SK-N-SH treated with all-trans-retinoic acid at 6 μM for 48 hours (cell line): ENCODE results near the gene GJC2.
"Not testable (repeated sequence)": the region's sequence is repeated elsewhere in the genome, so short reads cannot be mapped to it uniquely, and the experiment has no call there.

Source experiments
- ATAC-seq: fragments of 200-7000 bp; cut with Tn5 transposase; 3 replicates; pipeline ENCODE4 v1.9.1; 2020; ENCODE audit warnings: mild to moderate bottlenecking, moderate library complexity
- ARNTL ChIP-seq: fragments of 450-650 bp; formaldehyde crosslinking; IDR thresholded peaks from 2 replicates; pipeline ENCODE4 v1.5.0; 2020; ENCODE audit warnings: low read depth, mild to moderate bottlenecking, moderate library complexity, borderline replicate concordance
- ESRRG ChIP-seq: fragments of 250-450 bp; sonication (Bioruptor Pico); IDR thresholded peaks from 2 replicates; pipeline ENCODE4 v1.6.1; 2021; ENCODE audit warnings: mild to moderate bottlenecking
- GLIS3 ChIP-seq: fragments of 250-450 bp; sonication (Bioruptor Pico); IDR thresholded peaks from 2 replicates; pipeline ENCODE4 v1.5.0; 2020; ENCODE audit warnings: mild to moderate bottlenecking, moderate library complexity
- PPARA ChIP-seq: fragments of 250-450 bp; sonication (Bioruptor Pico); IDR thresholded peaks from 2 replicates; pipeline ENCODE4 v1.5.0; 2020; ENCODE audit warnings: mild to moderate bottlenecking, borderline replicate concordance
- SNAI2 ChIP-seq: fragments of 250-450 bp; sonication (Bioruptor Pico); IDR thresholded peaks from 2 replicates; pipeline ENCODE4 v1.5.0; 2020; ENCODE audit warnings: mild to moderate bottlenecking, moderate library complexity
- TCF4 ChIP-seq: fragments of 250-450 bp; sonication (Bioruptor Pico); IDR thresholded peaks from 2 replicates; pipeline ENCODE4 v1.8.0; 2021; ENCODE audit warnings: mild to moderate bottlenecking, moderate library complexity, borderline replicate concordance
- TOX ChIP-seq: fragments of 250-450 bp; sonication (Bioruptor Pico); IDR thresholded peaks from 2 replicates; pipeline ENCODE4 v1.8.0; 2021; ENCODE audit warnings: mild to moderate bottlenecking, moderate library complexity, borderline replicate concordance
- ZC3H10 ChIP-seq: fragments of 250-450 bp; sonication (Bioruptor Pico); IDR thresholded peaks from 2 replicates; pipeline ENCODE4 v1.5.1; 2021; ENCODE audit warnings: mild to moderate bottlenecking, moderate library complexity
- ZFP30 ChIP-seq: fragments of 450-650 bp; formaldehyde crosslinking; IDR thresholded peaks from 2 replicates; pipeline ENCODE4 v1.5.0; 2022; ENCODE audit warnings: mild to moderate bottlenecking, moderate library complexity
- ZNF70 ChIP-seq: fragments of 450-650 bp; formaldehyde crosslinking; IDR thresholded peaks from 2 replicates; pipeline ENCODE4 v1.5.0; 2020; ENCODE audit warnings: mild to moderate bottlenecking, moderate library complexity
- ZNF8 ChIP-seq: fragments of 450-650 bp; formaldehyde crosslinking; IDR thresholded peaks from 2 replicates; pipeline ENCODE4 v1.5.0; 2020; ENCODE audit warnings: mild to moderate bottlenecking, moderate library complexity
- TF ChIP-seq, protein P1 (sequence below): fragments of 250-450 bp; sonication (Bioruptor Pico); IDR thresholded peaks from 2 replicates; pipeline ENCODE4 v1.5.1; 2021; ENCODE audit warnings: mild to moderate bottlenecking, moderate library complexity
- TF ChIP-seq, protein P2 (sequence below): fragments of 250-450 bp; sonication (Bioruptor Pico); IDR thresholded peaks from 2 replicates; pipeline ENCODE4 v1.8.0; 2021; ENCODE audit warnings: low read depth, mild to moderate bottlenecking, moderate library complexity, borderline replicate concordance
- TF ChIP-seq, protein P3 (sequence below): fragments of 250-450 bp; sonication (Bioruptor Pico); IDR thresholded peaks from 2 replicates; pipeline ENCODE4 v1.5.0; 2020; ENCODE audit warnings: mild to moderate bottlenecking, moderate library complexity
- TF ChIP-seq, protein P4 (sequence below): fragments of 250-450 bp; sonication (Bioruptor Pico); IDR thresholded peaks from 2 replicates; pipeline ENCODE4 v1.8.0; 2020; ENCODE audit warnings: mild to moderate bottlenecking, moderate library complexity, borderline replicate concordance

The GJC2 gene

DNA sequence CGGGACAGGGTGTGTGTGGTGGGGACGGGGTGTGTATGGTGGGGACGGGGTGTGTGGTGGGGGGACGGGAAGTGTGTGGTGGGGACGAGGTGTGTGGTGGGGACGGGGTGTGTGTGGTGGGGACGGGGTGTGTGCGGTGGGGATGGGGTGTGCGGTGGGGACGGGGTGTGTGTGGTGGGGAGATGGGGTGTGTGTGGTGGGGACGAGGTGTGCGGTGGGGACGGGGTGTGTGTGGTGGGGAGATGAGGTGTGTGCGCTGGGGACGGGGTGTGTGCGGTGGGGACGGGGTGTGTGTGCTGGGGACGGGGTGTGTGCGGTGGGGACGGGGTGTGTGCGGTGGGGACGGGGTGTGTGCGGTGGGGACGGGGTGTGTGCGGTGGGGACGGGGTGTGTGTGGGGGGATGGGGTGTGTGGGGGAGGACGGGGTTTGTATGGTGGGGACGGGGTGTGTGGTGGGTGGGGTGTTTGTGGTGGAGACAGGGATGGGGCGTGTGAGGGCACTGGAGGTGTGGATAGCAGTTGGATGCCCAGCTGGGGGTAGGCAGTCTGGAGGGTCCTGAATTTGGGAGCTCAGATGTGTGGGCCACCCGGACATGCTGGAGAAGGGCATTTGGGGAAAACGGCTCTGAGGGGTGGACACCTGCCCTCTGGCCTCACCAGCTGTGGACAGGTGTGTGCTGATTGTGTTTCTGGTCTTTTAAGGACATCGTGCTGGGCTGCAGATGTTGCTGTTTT lies 32.7 kb downstream of the GJC2 start (continued):
- TF ChIP-seq, protein P1, sequence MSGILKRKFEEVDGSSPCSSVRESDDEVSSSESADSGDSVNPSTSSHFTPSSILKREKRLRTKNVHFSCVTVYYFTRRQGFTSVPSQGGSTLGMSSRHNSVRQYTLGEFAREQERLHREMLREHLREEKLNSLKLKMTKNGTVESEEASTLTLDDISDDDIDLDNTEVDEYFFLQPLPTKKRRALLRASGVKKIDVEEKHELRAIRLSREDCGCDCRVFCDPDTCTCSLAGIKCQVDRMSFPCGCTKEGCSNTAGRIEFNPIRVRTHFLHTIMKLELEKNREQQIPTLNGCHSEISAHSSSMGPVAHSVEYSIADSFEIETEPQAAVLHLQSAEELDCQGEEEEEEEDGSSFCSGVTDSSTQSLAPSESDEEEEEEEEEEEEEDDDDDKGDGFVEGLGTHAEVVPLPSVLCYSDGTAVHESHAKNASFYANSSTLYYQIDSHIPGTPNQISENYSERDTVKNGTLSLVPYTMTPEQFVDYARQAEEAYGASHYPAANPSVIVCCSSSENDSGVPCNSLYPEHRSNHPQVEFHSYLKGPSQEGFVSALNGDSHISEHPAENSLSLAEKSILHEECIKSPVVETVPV (CRISPR knock-in tag), result no peak
- no peak for TF ChIP-seq ESRRG
- TF ChIP-seq, protein P2, sequence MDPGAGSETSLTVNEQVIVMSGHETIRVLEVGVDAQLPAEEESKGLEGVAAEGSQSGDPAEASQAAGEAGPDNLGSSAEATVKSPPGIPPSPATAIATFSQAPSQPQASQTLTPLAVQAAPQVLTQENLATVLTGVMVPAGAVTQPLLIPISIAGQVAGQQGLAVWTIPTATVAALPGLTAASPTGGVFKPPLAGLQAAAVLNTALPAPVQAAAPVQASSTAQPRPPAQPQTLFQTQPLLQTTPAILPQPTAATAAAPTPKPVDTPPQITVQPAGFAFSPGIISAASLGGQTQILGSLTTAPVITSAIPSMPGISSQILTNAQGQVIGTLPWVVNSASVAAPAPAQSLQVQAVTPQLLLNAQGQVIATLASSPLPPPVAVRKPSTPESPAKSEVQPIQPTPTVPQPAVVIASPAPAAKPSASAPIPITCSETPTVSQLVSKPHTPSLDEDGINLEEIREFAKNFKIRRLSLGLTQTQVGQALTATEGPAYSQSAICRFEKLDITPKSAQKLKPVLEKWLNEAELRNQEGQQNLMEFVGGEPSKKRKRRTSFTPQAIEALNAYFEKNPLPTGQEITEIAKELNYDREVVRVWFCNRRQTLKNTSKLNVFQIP (CRISPR knock-in tag), result no peak
- TF ChIP-seq ARNTL (CRISPR knock-in tag), result no peak

DNA sequence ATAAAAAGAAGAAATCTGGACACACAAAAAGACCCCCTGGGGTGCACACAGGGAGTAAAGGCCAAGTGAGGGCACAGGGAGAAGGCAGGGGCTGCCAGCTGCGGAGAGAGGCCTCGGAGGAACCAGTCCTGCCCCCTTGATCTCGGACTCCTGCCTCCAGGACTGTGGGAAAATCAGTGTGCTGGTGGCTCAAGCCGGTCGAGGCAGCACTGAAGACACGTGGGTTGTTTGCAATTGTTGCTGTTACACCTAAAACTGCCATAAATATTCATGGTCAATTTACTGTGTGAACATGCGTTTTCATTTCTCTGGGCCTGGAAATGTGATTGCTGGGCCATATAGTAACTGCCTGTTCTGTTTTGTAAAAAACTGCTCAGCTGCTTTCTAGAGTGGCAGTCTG lies 34.4 kb downstream of the GJC2 start:
- TF ChIP-seq, protein P3, sequence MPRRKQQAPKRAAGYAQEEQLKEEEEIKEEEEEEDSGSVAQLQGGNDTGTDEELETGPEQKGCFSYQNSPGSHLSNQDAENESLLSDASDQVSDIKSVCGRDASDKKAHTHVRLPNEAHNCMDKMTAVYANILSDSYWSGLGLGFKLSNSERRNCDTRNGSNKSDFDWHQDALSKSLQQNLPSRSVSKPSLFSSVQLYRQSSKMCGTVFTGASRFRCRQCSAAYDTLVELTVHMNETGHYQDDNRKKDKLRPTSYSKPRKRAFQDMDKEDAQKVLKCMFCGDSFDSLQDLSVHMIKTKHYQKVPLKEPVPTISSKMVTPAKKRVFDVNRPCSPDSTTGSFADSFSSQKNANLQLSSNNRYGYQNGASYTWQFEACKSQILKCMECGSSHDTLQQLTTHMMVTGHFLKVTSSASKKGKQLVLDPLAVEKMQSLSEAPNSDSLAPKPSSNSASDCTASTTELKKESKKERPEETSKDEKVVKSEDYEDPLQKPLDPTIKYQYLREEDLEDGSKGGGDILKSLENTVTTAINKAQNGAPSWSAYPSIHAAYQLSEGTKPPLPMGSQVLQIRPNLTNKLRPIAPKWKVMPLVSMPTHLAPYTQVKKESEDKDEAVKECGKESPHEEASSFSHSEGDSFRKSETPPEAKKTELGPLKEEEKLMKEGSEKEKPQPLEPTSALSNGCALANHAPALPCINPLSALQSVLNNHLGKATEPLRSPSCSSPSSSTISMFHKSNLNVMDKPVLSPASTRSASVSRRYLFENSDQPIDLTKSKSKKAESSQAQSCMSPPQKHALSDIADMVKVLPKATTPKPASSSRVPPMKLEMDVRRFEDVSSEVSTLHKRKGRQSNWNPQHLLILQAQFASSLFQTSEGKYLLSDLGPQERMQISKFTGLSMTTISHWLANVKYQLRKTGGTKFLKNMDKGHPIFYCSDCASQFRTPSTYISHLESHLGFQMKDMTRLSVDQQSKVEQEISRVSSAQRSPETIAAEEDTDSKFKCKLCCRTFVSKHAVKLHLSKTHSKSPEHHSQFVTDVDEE, result no peak
- TF ChIP-seq, protein P1 (CRISPR knock-in tag), result no peak
- TF ChIP-seq SNAI2 (CRISPR knock-in tag) (no peak), ZNF8 (CRISPR knock-in tag) (no peak), GLIS3 (CRISPR knock-in tag) (no peak), PPARA (no peak), ZNF70 (CRISPR knock-in tag) (no peak), TOX (CRISPR knock-in tag) (no peak), ESRRG (no peak), ZFP30 (no peak)
- TF ChIP-seq, protein P4, sequence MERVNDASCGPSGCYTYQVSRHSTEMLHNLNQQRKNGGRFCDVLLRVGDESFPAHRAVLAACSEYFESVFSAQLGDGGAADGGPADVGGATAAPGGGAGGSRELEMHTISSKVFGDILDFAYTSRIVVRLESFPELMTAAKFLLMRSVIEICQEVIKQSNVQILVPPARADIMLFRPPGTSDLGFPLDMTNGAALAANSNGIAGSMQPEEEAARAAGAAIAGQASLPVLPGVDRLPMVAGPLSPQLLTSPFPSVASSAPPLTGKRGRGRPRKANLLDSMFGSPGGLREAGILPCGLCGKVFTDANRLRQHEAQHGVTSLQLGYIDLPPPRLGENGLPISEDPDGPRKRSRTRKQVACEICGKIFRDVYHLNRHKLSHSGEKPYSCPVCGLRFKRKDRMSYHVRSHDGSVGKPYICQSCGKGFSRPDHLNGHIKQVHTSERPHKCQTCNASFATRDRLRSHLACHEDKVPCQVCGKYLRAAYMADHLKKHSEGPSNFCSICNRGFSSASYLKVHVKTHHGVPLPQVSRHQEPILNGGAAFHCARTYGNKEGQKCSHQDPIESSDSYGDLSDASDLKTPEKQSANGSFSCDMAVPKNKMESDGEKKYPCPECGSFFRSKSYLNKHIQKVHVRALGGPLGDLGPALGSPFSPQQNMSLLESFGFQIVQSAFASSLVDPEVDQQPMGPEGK (CRISPR knock-in tag), result no peak
- ATAC-seq, result no peak

DNA sequence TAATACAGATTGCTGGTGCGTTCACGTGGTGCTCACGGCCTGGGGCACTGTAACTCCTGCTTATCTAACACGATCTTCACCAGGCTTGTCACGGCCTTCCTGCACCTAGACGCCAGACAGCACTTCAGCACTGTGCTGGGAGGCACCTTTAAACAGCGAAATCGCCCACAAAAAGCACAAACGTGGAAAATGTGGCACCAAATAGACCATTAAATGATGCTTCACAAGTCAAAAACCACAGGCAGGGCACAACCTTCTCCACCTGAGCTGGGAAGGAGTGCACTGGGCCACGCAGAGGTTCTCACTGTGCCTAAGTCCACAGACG lies 35.9 kb downstream of the GJC2 start:
- no peak for ATAC-seq
- TF ChIP-seq ESRRG (no peak), ZNF70 (CRISPR knock-in tag) (no peak), GLIS3 (CRISPR knock-in tag) (no peak), TCF4 (CRISPR knock-in tag) (no peak), PPARA (no peak), TOX (CRISPR knock-in tag) (no peak), ZFP30 (no peak), ZNF8 (CRISPR knock-in tag) (no peak), ZC3H10 (CRISPR knock-in tag) (no peak)
- TF ChIP-seq, protein P4 (CRISPR knock-in tag), result no peak
- TF ChIP-seq, protein P2 (CRISPR knock-in tag), result no peak
- TF ChIP-seq, all 23 proteins: peak for 0

DNA sequence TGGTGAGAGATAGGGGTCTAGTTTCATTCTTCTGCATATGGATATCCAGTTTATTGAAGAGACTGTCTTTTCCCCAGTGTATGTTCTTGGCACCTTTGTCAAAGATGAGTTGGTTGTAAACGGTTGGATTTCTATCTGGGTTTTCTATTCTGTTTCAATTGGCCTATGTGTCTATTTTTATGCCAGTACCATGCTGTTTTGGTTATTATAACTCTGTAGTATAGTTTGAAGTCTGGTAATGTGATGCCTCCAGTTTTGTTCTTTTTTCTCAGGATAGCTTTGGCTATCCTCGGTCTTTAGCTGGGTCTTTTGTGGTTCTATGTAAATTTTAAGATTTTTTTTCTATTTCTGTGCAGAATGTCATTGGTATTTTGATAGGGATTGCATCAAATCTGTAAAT lies 38.5 kb downstream of the GJC2 start:
- ATAC-seq, result not testable (repeated sequence)
